K562 (cell line): ENCODE data around the gene UQCR11. TPM values are rescaled to one million over a fixed set of nuclear protein-coding genes. Genes with fewer than 3 reads are reported as not detected.

Experiments used
- ATAC-seq: fragments of 200-7000 bp; cut with Tn5 transposase; 3 replicates; pipeline ENCODE4 v1.9.1; 2020; ENCODE audit warnings: moderate library complexity
- BruUV-seq: library from RNA; stranded (reverse); fragments of 400-500 nt; replicated peaks from 2 replicates; lab custom pipeline; 2021; lab: Mats Ljungman, UMichigan
- CTCF ChIA-PET: fragments of 300-600 bp; formaldehyde crosslinking; extraction: SDS; loops from one replicate; lab custom pipeline; 2021; ENCODE audit warnings: low intra/inter-chr PET ratio; lab: Yijun Ruan, JAX
- POLR2A ChIA-PET: fragments of 300-600, 350-650 bp; sonication (Branson Sonifier 250); formaldehyde crosslinking; extraction: SDS; loops from one replicate; lab custom pipeline; 2021; ENCODE audit warnings: antibody characterized with exemption, inconsistent platforms; lab: Yijun Ruan, JAX
- DNase-seq, 4 experiments: peaks; one replicate each; pipeline versions ENCODE4 v3.0.0 to v3.0.0-alpha.2; 2011 to 2018; ENCODE audit warnings: low spot score in 3 of 4, mixed read lengths in 3 of 4; ENCODE audit errors: extremely low read depth in 1 of 4
- FAIRE-seq: peaks from 2 replicates; lab custom pipeline; 2011; peaks lifted over from hg19 to GRCh38; lab: Jason Lieb, UNC
- H2AFZ ChIP-seq: 2 replicates; pipeline ENCODE4 v1.6.0; 2011; ENCODE audit warnings: low read depth, low read length, control low read depth, inconsistent platforms
- H3K27ac ChIP-seq: fragments of 200-600 bp; 3 replicates; pipeline ENCODE4 v1.8.0; 2011; ENCODE audit warnings: low read depth, mild to moderate bottlenecking, control low read depth, inconsistent platforms, low read length, moderate library complexity, mixed read lengths; ENCODE audit errors: extremely low read depth
- H3K27me3 ChIP-seq, 2 experiments: fragments of 300-600 bp in 1 of 2; 2 replicates in 1 of 2; 3 replicates in 1 of 2; pipeline versions ENCODE4 v1.6.0 to v1.8.0; 2011; ENCODE audit warnings: inconsistent platforms in 2 of 2, low read length in 2 of 2, mild to moderate bottlenecking in 1 of 2, mixed read lengths in 1 of 2, moderate library complexity in 1 of 2; ENCODE audit not compliant: control insufficient read depth in 2 of 2, insufficient read depth in 2 of 2
- H3K36me3 ChIP-seq: fragments of 300-600 bp; 3 replicates; pipeline ENCODE4 v1.8.0; 2011; ENCODE audit warnings: mild to moderate bottlenecking, low read length, inconsistent platforms; ENCODE audit not compliant: control insufficient read depth, insufficient read depth
- H3K4me1 ChIP-seq, 2 experiments: fragments of 200-600 bp in 1 of 2; replicated peaks in 1 of 2; 2 replicates in 1 of 2; 3 replicates in 1 of 2; pipeline versions ENCODE4 v1.5.1 to v1.8.0; 2011; ENCODE audit warnings: inconsistent platforms in 2 of 2, low read length in 2 of 2, mild to moderate bottlenecking in 1 of 2, mixed read lengths in 1 of 2, moderate library complexity in 1 of 2; ENCODE audit not compliant: control insufficient read depth in 2 of 2, insufficient read depth in 2 of 2
- H3K4me2 ChIP-seq: 2 replicates; pipeline ENCODE4 v1.6.1; 2011; ENCODE audit warnings: low read length, control low read depth, inconsistent platforms, mixed read lengths; ENCODE audit not compliant: insufficient read depth
- H3K4me3 ChIP-seq: fragments of 200-600 bp; sonication (generic), shearing (Covaris generic); 2 replicates; pipeline ENCODE4 v1.5.1; 2016; ENCODE audit warnings: control low read depth, inconsistent platforms
- H3K79me2 ChIP-seq: fragments of 200-600 bp; 3 replicates; pipeline ENCODE4 v1.8.0; 2011; ENCODE audit warnings: low read length, inconsistent platforms; ENCODE audit not compliant: control insufficient read depth, insufficient read depth
- H3K9ac ChIP-seq, 2 experiments: 2 replicates each; pipeline versions ENCODE4 v1.6.0 to v1.6.1; 2011; ENCODE audit warnings: low read depth in 2 of 2, low read length in 2 of 2, control low read depth in 1 of 2, inconsistent platforms in 1 of 2, mild to moderate bottlenecking in 1 of 2, mixed read lengths in 1 of 2; ENCODE audit not compliant: insufficient read depth in 1 of 2
- H3K9me1 ChIP-seq: one replicate; pipeline ENCODE4 v1.6.0; 2011; ENCODE audit warnings: inconsistent platforms, mild to moderate bottlenecking, low read length, moderate library complexity; ENCODE audit not compliant: control insufficient read depth, insufficient read depth
- H3K9me3 ChIP-seq: replicated peaks from 2 replicates; pipeline ENCODE4 v1.5.1; 2011; ENCODE audit warnings: low read depth, low read length, inconsistent platforms; ENCODE audit not compliant: control insufficient read depth, insufficient read depth
- H4K20me1 ChIP-seq: replicated peaks from 2 replicates; pipeline ENCODE4 v1.6.1; 2011; ENCODE audit warnings: low read length, inconsistent platforms, mixed read lengths; ENCODE audit not compliant: control insufficient read depth, insufficient read depth
- CBX1 ChIP-seq: sonication (generic); IDR thresholded peaks from 2 replicates; pipeline ENCODE4 v1.6.1; 2016; ENCODE audit warnings: antibody characterized with exemption, low read depth, mild to moderate bottlenecking
- CHCHD3 ChIP-seq: fragments of 250-450 bp; sonication (Bioruptor Pico); IDR thresholded peaks from 2 replicates; pipeline ENCODE4 v2.1.2; 2022; ENCODE audit warnings: mild to moderate bottlenecking
- FUS ChIP-seq: fragments of 200-400 bp; formaldehyde crosslinking; optimal IDR thresholded peaks from 2 replicates; pipeline ENCODE3; 2017; ENCODE audit warnings: low read depth, low read length
- HMGN3 ChIP-seq: IDR thresholded peaks from 2 replicates; pipeline ENCODE4 v1.6.1; 2011; ENCODE audit warnings: borderline replicate concordance, low read depth, mild to moderate bottlenecking, mixed read lengths, low read length; ENCODE audit not compliant: insufficient read length; ENCODE audit errors: extremely low read depth
- OTX1 ChIP-seq: fragments of 450-650 bp; formaldehyde crosslinking; IDR thresholded peaks from 2 replicates; pipeline ENCODE4 v1.4.0; 2022; ENCODE audit warnings: mild to moderate bottlenecking
- POLR2G ChIP-seq: fragments of 200-400 bp; formaldehyde crosslinking; IDR thresholded peaks from 2 replicates; pipeline ENCODE4 v1.6.1; 2017; ENCODE audit warnings: low read depth, mild to moderate bottlenecking, antibody characterized with exemption, low read length, moderate library complexity
- SMARCE1 ChIP-seq: fragments of 450-650 bp; IDR thresholded peaks from 2 replicates; pipeline ENCODE4 v1.7.1; 2016; ENCODE audit warnings: mild to moderate bottlenecking
- SNRNP70 ChIP-seq: fragments of 200-400 bp; formaldehyde crosslinking; optimal IDR thresholded peaks from 2 replicates; pipeline ENCODE3; 2017; ENCODE audit warnings: low read depth, low read length
- ZNF41 ChIP-seq: fragments of 250-450 bp; sonication (Bioruptor Pico); conservative IDR thresholded peaks from 2 replicates; pipeline ENCODE4 v1.4.0; 2020; ENCODE audit warnings: mild to moderate bottlenecking
- ZNF583 ChIP-seq: fragments of 250-450 bp; sonication (Bioruptor Pico); IDR thresholded peaks from 2 replicates; pipeline ENCODE4 v1.4.0; 2020
- ZNF79 ChIP-seq: fragments of 250-450 bp; sonication (Bioruptor Pico); IDR thresholded peaks from 2 replicates; pipeline ENCODE4 v1.4.0; 2020; ENCODE audit warnings: low read depth, mild to moderate bottlenecking, moderate library complexity
- ZSCAN32 ChIP-seq: fragments of 450-650 bp; formaldehyde crosslinking; IDR thresholded peaks from 2 replicates; pipeline ENCODE4 v1.4.0; 2020; ENCODE audit warnings: mild to moderate bottlenecking, moderate library complexity
- WGBS: fragments of 100-300 bp; shearing (Covaris generic); methylation state at CpG from one replicate; pipeline ENCODE4 v1.1.6; 2016; ENCODE audit warnings: low coverage, mixed read lengths; ENCODE audit not compliant: insufficient coverage; ENCODE audit errors: missing lambda C conversion rate; 5-methylcytosine and 5-hydroxymethylcytosine counted together
- in situ Hi-C: fragments of 300-500 bp; cut with MboI; formaldehyde crosslinking; loops from 4 replicates; pipeline ENCODE4 v1.15.0; 2018; ENCODE audit warnings: inconsistent platforms, mixed read lengths
- intact Hi-C: fragments of 100-400 bp; cut with micrococcal nuclease; formaldehyde crosslinking; loops from 2 replicates; pipeline ENCODE4 v1.14.2; 2022
- polyA plus RNA-seq, 8 experiments: library from polyadenylated mRNA; depleted of rRNA in 4 of 8; stranded (reverse) in 5 of 8; unstranded in 3 of 8; fragments of >200 nt; fragmentation: Nextera tagmentation in 2 of 8; fragmentation: Illumina TruSeq in 1 of 8; extraction: Ambion mirVana in 2 of 8; extraction: Trizol in 1 of 8; gene quantifications; 2 replicates each; pipeline versions ENCODE4 v1.2.1 to v1.2.3, GENCODE V29; 2011 to 2014; ENCODE audit warnings: inconsistent platforms in 1 of 8, missing spikeins in 1 of 8
- total RNA-seq, 7 experiments: library from RNA; depleted of rRNA in 6 of 7; stranded (reverse); fragments of >200 nt in 6 of 7; fragmentation: Illumina TruSeq in 2 of 7; extraction: Trizol in 2 of 7; gene quantifications; 2 replicates each; pipeline versions ENCODE4 v1.2.1 to v1.2.3, GENCODE V29; 2011 to 2021; ENCODE audit warnings: low replicate concordance in 1 of 7
- TF ChIP-seq, protein P1 (sequence below): fragments of 450-650 bp; IDR thresholded peaks from one replicate; pipeline ENCODE4 v1.6.1; 2018; ENCODE audit warnings: mild to moderate bottlenecking, moderate library complexity; ENCODE audit not compliant: partially characterized antibody
- TF ChIP-seq, protein P2 (sequence below): fragments of 450-650 bp; IDR thresholded peaks from 2 replicates; pipeline ENCODE4 v1.6.1; 2016; ENCODE audit warnings: borderline replicate concordance
- TF ChIP-seq, protein P3 (sequence below): IDR thresholded peaks from 2 replicates; pipeline ENCODE4 v1.6.1; 2016; ENCODE audit warnings: missing genetic modification characterization, missing compliant biosample characterization
- TF ChIP-seq, protein P4 (sequence below): sonication (generic); formaldehyde crosslinking; IDR thresholded peaks from 2 replicates; pipeline ENCODE4 v1.8.1; 2022; ENCODE audit warnings: missing genetic modification reagents

The UQCR11 gene
- total and polyA plus RNA-seq, 9 of the 15 experiments (the other 6 are each of a cell fraction or from before 2014, with no cell fraction given), result 57.6 to 394 (median 259) TPM

DNA sequence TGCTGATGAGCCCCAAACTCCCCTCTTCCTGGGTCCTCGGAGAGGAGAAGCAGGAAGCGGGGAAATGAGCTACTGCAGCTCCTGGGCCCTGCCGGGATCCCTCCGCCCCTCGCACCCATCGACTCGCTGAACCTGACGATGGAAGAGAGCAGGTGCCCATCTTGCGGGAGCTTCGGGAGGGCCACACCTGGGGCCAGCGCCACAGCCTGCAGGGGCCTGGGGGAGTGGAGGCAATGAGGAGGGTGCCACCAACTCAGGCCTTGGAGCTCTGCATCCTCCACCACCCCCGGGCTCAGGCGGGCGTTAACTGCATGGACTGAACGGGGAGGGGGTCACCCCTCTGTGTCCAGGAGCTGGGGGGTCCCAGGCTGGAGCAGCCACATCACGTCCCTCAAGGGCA, 38.8 kb upstream of the UQCR11 start:
- H3K4me3 ChIP-seq, result no peak overlapping the region
- peaks cover 98% of the 10 kb centered on the region; the same call in 2 of the 3 replicates for H3K36me3 ChIP-seq
- ChIA-PET CTCF (interaction anchor here (0.7 kb wide), 1 partner anchor 11 kb away, joined by 3 read pairs; no protein-coding TSS in a partner anchor), POLR2A (interaction anchor here (0.6 to 1.2 kb wide), 5 partner anchors 9 to 154 kb away, joined by 3 to 4 read pairs (median 3); partner anchors contain the start of gene TCF3)
- no peaks in the 10 kb centered on the region for H3K9me3 ChIP-seq
- H3K9me1 ChIP-seq, result no peaks in the 10 kb centered on the region
- 100% methylated on average over 9 of the region's 16 CpGs for WGBS
- H3K27ac ChIP-seq, result no peak overlapping the region
- H3K79me2 ChIP-seq, result peaks cover 50% of the 10 kb centered on the region
- H3K27me3 ChIP-seq, result no peaks in the 10 kb centered on the region
- TF ChIP-seq, protein P1, sequence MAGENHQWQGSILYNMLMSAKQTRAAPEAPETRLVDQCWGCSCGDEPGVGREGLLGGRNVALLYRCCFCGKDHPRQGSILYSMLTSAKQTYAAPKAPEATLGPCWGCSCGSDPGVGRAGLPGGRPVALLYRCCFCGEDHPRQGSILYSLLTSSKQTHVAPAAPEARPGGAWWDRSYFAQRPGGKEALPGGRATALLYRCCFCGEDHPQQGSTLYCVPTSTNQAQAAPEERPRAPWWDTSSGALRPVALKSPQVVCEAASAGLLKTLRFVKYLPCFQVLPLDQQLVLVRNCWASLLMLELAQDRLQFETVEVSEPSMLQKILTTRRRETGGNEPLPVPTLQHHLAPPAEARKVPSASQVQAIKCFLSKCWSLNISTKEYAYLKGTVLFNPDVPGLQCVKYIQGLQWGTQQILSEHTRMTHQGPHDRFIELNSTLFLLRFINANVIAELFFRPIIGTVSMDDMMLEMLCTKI, result no peak
- TF ChIP-seq, protein P2, sequence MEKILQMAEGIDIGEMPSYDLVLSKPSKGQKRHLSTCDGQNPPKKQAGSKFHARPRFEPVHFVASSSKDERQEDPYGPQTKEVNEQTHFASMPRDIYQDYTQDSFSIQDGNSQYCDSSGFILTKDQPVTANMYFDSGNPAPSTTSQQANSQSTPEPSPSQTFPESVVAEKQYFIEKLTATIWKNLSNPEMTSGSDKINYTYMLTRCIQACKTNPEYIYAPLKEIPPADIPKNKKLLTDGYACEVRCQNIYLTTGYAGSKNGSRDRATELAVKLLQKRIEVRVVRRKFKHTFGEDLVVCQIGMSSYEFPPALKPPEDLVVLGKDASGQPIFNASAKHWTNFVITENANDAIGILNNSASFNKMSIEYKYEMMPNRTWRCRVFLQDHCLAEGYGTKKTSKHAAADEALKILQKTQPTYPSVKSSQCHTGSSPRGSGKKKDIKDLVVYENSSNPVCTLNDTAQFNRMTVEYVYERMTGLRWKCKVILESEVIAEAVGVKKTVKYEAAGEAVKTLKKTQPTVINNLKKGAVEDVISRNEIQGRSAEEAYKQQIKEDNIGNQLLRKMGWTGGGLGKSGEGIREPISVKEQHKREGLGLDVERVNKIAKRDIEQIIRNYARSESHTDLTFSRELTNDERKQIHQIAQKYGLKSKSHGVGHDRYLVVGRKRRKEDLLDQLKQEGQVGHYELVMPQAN, result no peak
- TF ChIP-seq HMGN3, result no peak
- no peak for TF ChIP-seq ZNF583 (CRISPR knock-in tag)
- no peak for TF ChIP-seq POLR2G
- TF ChIP-seq ZNF79 (CRISPR knock-in tag), result no peak
- TF ChIP-seq SNRNP70, result no peak
- no peak for TF ChIP-seq FUS
- TF ChIP-seq ZNF41 (CRISPR knock-in tag), result no peak
- no peak for TF ChIP-seq SMARCE1
- no peak for TF ChIP-seq OTX1
- TF ChIP-seq, protein P3, sequence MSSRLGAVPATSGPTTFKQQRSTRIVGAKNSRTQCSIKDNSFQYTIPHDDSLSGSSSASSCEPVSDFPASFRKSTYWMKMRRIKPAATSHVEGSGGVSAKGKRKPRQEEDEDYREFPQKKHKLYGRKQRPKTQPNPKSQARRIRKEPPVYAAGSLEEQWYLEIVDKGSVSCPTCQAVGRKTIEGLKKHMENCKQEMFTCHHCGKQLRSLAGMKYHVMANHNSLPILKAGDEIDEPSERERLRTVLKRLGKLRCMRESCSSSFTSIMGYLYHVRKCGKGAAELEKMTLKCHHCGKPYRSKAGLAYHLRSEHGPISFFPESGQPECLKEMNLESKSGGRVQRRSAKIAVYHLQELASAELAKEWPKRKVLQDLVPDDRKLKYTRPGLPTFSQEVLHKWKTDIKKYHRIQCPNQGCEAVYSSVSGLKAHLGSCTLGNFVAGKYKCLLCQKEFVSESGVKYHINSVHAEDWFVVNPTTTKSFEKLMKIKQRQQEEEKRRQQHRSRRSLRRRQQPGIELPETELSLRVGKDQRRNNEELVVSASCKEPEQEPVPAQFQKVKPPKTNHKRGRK (tag), result no peak
- TF ChIP-seq CBX1, result no peak
- TF ChIP-seq, protein P4, sequence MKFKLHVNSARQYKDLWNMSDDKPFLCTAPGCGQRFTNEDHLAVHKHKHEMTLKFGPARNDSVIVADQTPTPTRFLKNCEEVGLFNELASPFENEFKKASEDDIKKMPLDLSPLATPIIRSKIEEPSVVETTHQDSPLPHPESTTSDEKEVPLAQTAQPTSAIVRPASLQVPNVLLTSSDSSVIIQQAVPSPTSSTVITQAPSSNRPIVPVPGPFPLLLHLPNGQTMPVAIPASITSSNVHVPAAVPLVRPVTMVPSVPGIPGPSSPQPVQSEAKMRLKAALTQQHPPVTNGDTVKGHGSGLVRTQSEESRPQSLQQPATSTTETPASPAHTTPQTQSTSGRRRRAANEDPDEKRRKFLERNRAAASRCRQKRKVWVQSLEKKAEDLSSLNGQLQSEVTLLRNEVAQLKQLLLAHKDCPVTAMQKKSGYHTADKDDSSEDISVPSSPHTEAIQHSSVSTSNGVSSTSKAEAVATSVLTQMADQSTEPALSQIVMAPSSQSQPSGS, result no peak
- no peak for TF ChIP-seq ZSCAN32
- no peak for TF ChIP-seq CHCHD3 (CRISPR knock-in tag)
- H4K20me1 ChIP-seq, result no peaks in the 10 kb centered on the region; the same call in 1 of the 2 replicates
- in situ Hi-C loops, result no loop called here
- DNase-seq, result no peak
- intact Hi-C loops, result no loop called here
- no TSS peak for BruUV-seq
- FAIRE-seq, result no peak
- no peak overlapping the region for H3K4me2 ChIP-seq
- H3K9ac ChIP-seq, result no peak overlapping the region; a peak in 1 of 4 replicates
- ATAC-seq, result no peak
- H3K4me1 ChIP-seq, result peaks cover 0 to 49% of the 10 kb centered on the region in 2 experiments; a peak in 3 of 5 replicates
- no peak overlapping the region for H2AFZ ChIP-seq
